Activated effector memory CD4-positive, alpha-beta T cell treated with anti-CD3 and anti-CD28 coated beads, Interleukin-2, amount 50 U/mL, for 16 hours (primary cell): ENCODE data around the gene LIPH.
A peak's percentile ranks its signal among the peaks of the same experiment; 100 is the strongest.
"Not testable (repeated sequence)": the region's sequence is repeated elsewhere in the genome, so short reads cannot be mapped to it uniquely, and the experiment has no call there.

Experiments
- DNase-seq: peaks from one replicate; pipeline ENCODE4 v3.0.0-alpha.2; 2020

The LIPH gene

GRCh38 chr3:185552358-185552877, at the start of gene LIPH:
Gene LIPH (minus strand): TSS chr3:185552588. CDS start chr3:185552471, 117 bp downstream.
- no peak for DNase-seq

- DNase-seq, result no peak
Observed at GRCh38 chr3:185595526-185595925, 43.1 kb upstream of the LIPH start.

- no peak for DNase-seq
Observed at GRCh38 chr3:185594073-185594472, 41.7 kb upstream of the LIPH start.

GRCh38 chr3:185586686-185587039, 34.3 kb upstream of the LIPH start:
- DNase-seq, result no peak

- DNase-seq, result peak; percentile 100
Observed at GRCh38 chr3:185585859-185586685, 33.7 kb upstream of the LIPH start, which contains the start of gene SENP2. Gene SENP2 (plus strand): TSS chr3:185586295. CDS start chr3:185586414, 119 bp downstream.

- DNase-seq, result no peak
Observed at GRCh38 chr3:185585518-185585858, 33.1 kb upstream of the LIPH start.

DNA sequence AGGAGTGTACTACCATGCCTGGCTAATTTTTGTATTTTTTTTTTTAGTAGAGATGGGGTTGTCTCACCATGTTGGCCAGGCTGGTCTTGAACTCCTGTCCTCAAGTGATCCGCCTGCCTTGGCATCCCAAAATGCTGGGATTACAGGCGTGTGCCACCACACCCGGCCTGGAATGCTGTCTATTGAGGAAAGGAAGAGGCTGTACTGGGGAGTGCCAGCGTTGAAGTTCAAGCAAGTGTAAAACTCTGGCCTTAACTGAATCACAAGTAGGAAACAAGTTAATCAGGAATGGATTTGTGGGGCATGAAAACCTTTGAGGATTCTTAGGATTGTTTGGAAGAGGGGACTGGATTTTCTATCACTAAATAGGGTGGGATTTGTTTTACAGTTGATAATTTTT, 32.3 kb upstream of the LIPH start:
- no peak for DNase-seq

- no peak for DNase-seq
Observed at GRCh38 chr3:185583925-185584324, 31.5 kb upstream of the LIPH start.

DNA sequence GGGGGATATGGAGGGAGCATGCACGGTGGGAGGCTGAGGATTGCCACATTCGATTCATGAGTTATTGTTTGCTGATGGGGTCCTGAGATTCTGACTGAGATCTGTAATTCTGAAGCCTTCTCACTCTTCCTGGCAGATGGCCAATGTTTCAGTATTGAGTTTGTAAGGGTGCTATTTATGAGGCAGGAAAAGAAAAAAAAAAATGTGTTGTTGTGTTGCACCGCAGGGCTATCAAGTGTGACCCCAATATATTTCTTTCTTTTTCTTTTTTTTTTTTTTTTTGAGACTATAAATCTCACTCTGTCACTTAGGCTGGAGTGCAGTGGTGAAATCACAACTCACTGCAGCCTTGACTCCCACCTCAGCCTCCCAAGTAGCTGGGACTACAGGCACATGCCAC, 30.5 kb upstream of the LIPH start:
- DNase-seq, result no peak

DNA sequence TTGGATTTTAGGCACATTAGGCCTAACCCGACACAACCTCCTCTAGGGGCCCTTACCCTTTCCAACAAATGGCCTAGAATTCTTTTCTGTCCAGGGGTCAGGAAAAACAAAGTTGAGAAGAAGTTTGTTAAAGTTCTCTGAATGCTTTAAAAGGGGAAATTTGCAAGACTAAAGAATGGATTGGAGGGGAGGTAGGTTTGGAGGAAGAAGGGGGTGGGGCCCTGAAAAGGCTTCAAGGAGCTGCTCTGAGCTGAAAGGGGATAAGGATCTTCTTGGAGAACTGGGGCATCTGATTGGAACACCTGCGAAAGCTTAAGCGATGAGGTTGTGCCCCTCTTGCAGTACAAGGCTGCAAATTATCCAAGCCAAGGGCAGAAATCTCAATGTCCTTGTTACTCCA, 29.8 kb upstream of the LIPH start:
- DNase-seq, result no peak

- DNase-seq, result peak; percentile 72
Observed at GRCh38 chr3:185575108-185575869, 22.9 kb upstream of the LIPH start.

DNA sequence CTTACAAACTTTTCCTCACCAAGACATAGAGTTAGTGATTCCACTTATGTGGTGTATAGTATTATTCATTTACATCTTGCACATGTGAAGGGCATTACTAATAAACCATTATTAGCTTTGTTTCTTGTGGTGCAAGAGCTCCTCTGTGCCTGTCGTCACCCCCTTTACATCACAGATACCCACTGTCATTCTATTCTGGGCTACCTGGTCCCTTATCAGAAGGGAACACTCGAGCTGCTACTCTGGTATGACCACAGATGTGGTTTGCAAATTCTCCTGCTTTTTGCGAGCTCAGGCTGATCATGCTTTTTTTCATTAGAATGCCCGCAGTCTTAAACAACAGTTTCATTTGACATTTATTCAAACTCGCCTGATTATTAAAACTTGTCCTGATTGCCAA, 19.8 kb upstream of the LIPH start:
- no peak for DNase-seq

DNA sequence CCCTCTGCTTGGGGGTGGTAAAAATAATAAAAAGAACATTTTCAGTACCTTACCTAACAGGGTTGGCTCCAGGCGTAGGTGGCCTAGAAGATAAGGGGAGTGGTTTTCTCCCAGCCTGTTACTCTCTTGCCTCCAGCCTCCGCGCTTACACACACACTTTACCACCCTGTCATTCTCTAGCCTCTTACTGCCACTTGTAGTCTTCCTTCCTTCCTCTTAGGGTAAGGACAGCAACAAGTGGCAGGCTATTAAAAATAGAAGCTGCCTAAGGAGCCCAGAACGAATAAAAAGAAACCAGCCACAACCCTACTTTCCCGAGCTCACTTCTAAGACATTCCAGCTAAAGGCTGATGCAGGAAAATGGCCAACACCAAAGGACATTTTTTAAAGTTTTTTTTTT, 9.6 kb upstream of the LIPH start:
- no peak for DNase-seq

DNA sequence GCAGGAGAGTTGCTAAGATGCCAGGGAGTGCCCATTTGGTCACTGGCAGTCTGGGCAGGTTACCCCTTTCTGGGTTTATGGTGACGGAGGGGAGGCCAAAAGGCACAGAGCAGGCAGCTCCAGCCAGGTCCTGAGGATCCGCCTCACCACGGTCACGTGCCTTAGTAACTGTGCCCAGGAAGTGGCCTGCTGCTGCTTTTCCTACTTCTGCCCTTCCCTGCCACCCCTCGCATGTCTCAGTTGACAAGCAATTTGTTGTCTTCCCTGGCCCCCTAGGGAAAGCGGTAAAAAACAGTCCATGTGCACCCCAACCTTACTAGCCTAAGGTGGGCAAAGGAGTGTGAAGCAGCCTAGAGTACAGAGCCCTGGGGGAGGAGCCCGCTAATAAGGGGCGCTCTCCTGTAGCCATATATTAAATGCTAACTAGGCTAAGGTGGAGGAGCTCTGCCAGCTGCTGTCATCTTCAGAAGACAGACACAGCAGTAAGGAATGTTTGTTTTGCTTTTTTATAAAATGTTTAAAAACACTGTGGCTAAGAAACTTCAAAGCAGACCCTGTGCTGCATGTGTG, 9.1 kb upstream of the LIPH start:
- DNase-seq, result no peak

DNA sequence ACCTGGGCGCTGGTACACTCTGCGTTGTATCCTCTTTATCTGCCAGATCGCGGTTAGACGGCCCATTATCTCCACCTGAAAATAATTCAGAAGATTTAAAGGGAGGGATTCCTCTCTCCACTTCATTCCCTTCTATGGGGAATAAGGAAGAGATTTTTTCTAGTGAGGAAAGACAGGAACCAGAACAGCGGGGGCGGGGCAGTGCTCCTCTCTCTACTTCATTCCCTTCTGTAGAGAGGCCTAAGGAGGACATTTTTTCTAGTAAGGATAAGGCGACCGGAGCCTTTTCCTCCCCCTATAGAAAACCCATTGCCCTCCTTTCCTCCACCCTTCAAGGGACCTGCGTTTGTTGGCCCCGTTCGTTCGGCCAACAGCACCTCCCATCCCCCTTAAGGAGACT, 8.3 kb upstream of the LIPH start:
- DNase-seq, result no peak

GRCh38 chr3:185559706-185560090, 7.3 kb upstream of the LIPH start:
- DNase-seq, result no peak

DNA sequence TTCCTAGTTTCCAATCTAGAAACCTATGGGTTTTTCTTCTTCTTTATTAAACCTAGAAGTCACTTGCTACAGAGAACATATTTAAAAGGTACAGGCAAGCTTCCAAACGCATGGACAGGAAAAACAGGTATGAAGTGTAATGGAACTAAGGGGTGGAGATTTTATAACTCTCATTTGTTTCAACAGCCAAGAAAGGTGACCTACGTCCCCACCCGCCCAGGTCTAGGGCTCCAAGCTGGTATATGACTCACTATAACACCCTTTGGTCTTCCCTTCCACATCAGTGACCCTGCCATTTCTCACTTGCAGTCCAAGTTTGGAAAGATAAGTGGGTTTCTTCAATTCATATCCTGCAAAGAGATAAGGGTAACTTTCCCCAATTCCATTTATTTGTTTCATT, 6.0 kb upstream of the LIPH start:
- no peak for DNase-seq

- DNase-seq, result not testable (repeated sequence)
Observed at GRCh38 chr3:185556640-185557039, 4.3 kb upstream of the LIPH start.

GRCh38 chr3:185555860-185556347, 3.5 kb upstream of the LIPH start:
- DNase-seq, result no peak

GRCh38 chr3:185555101-185555501, 2.7 kb upstream of the LIPH start:
- no peak for DNase-seq

- DNase-seq, result no peak
Observed at GRCh38 chr3:185549651-185550111, 2.7 kb downstream of the LIPH start.

GRCh38 chr3:185549122-185549521, 3.3 kb downstream of the LIPH start:
- no peak for DNase-seq

GRCh38 chr3:185540695-185541094, 11.7 kb downstream of the LIPH start:
- DNase-seq, result no peak

GRCh38 chr3:185539934-185540333, 12.5 kb downstream of the LIPH start:
- no peak for DNase-seq
